ENCODE data around the gene GNG7.
"Not testable (repeated sequence)": the region's sequence is repeated elsewhere in the genome, so short reads cannot be mapped to it uniquely, and the experiment has no call there.

Gene GNG7

GRCh38 chr19:2714531-2715269, 12.2 kb upstream of the GNG7 start:
- Histone ChIP-seq H3K4me1 (peaks cover 2% of the 10 kb centered on the region), H3K27me3 (ENCODE audit: control insufficient read depth, insufficient read depth, low read length) (no peaks in the 10 kb centered on the region), H2AFZ (no peak overlapping the region), H3K27ac (no peak overlapping the region), H3K4me2 (ENCODE audit: low read length) (no peak overlapping the region), H3K4me3 (ENCODE audit: low read depth, low read length) (no peak overlapping the region), H3K36me3 (ENCODE audit: control insufficient read depth, insufficient read depth, low read length) (no peaks in the 10 kb centered on the region), H3K9me3 (ENCODE audit: control insufficient read depth, low read length) (no peaks in the 10 kb centered on the region), H3K9ac (no peak overlapping the region), H3K79me2 (no peaks in the 10 kb centered on the region)
- TF ChIP-seq CTCF (IDR thresholded peaks at IDR 0.05): no peak

GRCh38 chr19:2714102-2714501, 11.6 kb upstream of the GNG7 start:
- H3K27me3 ChIP-seq (ENCODE audit: control insufficient read depth, insufficient read depth, low read length); H3K9me3 ChIP-seq (ENCODE audit: control insufficient read depth, low read length); H3K36me3 ChIP-seq (ENCODE audit: control insufficient read depth, insufficient read depth, low read length); H3K27ac ChIP-seq; H2AFZ ChIP-seq; H3K4me2 ChIP-seq (ENCODE audit: low read length); H3K9ac ChIP-seq; H3K4me1 ChIP-seq; H3K79me2 ChIP-seq; H3K4me3 ChIP-seq (ENCODE audit: low read depth, low read length): not testable (repeated sequence)

GRCh38 chr19:2713170-2713569, 10.7 kb upstream of the GNG7 start:
- not testable (repeated sequence) for H3K36me3 ChIP-seq (ENCODE audit: control insufficient read depth, insufficient read depth, low read length); H3K9ac ChIP-seq; H2AFZ ChIP-seq; H3K4me2 ChIP-seq (ENCODE audit: low read length); H3K27ac ChIP-seq; H3K79me2 ChIP-seq; H3K9me3 ChIP-seq (ENCODE audit: control insufficient read depth, low read length); H3K27me3 ChIP-seq (ENCODE audit: control insufficient read depth, insufficient read depth, low read length); H3K4me1 ChIP-seq; H3K4me3 ChIP-seq (ENCODE audit: low read depth, low read length)

GRCh38 chr19:2711875-2712205, 9.3 kb upstream of the GNG7 start:
- TF ChIP-seq CTCF (IDR thresholded peaks at IDR 0.05): no peak

GRCh38 chr19:2711172-2711874, 8.8 kb upstream of the GNG7 start:
- no peak overlapping the region for H3K9ac ChIP-seq
- H3K4me2 ChIP-seq (ENCODE audit: low read length): no peak overlapping the region
- no peak for TF ChIP-seq CTCF (IDR thresholded peaks at IDR 0.05)
- no peaks in the 10 kb centered on the region for H3K27me3 ChIP-seq (ENCODE audit: control insufficient read depth, insufficient read depth, low read length)
- H3K79me2 ChIP-seq: no peaks in the 10 kb centered on the region
- H2AFZ ChIP-seq: no peak overlapping the region
- H3K36me3 ChIP-seq (ENCODE audit: control insufficient read depth, insufficient read depth, low read length): no peaks in the 10 kb centered on the region
- H3K4me1 ChIP-seq: no peaks in the 10 kb centered on the region
- no peaks in the 10 kb centered on the region for H3K9me3 ChIP-seq (ENCODE audit: control insufficient read depth, low read length)
- H3K4me3 ChIP-seq (ENCODE audit: low read depth, low read length): no peak overlapping the region
- no peak overlapping the region for H3K27ac ChIP-seq

More at GRCh38 chr19:2711875-2712205, 9.3 kb upstream of the GNG7 start:
- Histone ChIP-seq H3K27ac (no peak overlapping the region), H2AFZ (no peak overlapping the region), H3K9me3 (ENCODE audit: control insufficient read depth, low read length) (no peaks in the 10 kb centered on the region), H3K4me2 (ENCODE audit: low read length) (no peak overlapping the region), H3K36me3 (ENCODE audit: control insufficient read depth, insufficient read depth, low read length) (no peaks in the 10 kb centered on the region), H3K79me2 (no peaks in the 10 kb centered on the region), H3K27me3 (ENCODE audit: control insufficient read depth, insufficient read depth, low read length) (no peaks in the 10 kb centered on the region), H3K4me3 (ENCODE audit: low read depth, low read length) (no peak overlapping the region), H3K9ac (no peak overlapping the region), H3K4me1 (no peaks in the 10 kb centered on the region)

Data from parathyroid adenoma (tissue), 2 donors.